GM10248 (cell line): Measurements from ENCODE around the gene TGFBI.

Experiments used
- CTCF ChIA-PET: fragments of 300-600 bp; sonication (Branson Sonifier 250); formaldehyde crosslinking; extraction: SDS; loops from one replicate; lab custom pipeline; 2021; ENCODE audit warnings: antibody characterized with exemption; lab: Yijun Ruan, JAX
- POLR2A ChIA-PET: fragments of 350-650 bp; sonication (Branson Sonifier 250); formaldehyde crosslinking; extraction: SDS; loops from one replicate; lab custom pipeline; 2020; ENCODE audit warnings: antibody characterized with exemption; lab: Yijun Ruan, JAX
- DNase-seq: peaks from one replicate; pipeline ENCODE4 v3.0.0; 2012; ENCODE audit errors: extremely low spot score
- TF ChIP-seq, protein P1 (sequence below): IDR thresholded peaks from 2 replicates; pipeline ENCODE4 v1.5.1; 2012; ENCODE audit warnings: mild to moderate bottlenecking, low read depth; ENCODE audit errors: extremely low read depth, missing control alignments, control extremely low read depth

TGFBI gene

DNA sequence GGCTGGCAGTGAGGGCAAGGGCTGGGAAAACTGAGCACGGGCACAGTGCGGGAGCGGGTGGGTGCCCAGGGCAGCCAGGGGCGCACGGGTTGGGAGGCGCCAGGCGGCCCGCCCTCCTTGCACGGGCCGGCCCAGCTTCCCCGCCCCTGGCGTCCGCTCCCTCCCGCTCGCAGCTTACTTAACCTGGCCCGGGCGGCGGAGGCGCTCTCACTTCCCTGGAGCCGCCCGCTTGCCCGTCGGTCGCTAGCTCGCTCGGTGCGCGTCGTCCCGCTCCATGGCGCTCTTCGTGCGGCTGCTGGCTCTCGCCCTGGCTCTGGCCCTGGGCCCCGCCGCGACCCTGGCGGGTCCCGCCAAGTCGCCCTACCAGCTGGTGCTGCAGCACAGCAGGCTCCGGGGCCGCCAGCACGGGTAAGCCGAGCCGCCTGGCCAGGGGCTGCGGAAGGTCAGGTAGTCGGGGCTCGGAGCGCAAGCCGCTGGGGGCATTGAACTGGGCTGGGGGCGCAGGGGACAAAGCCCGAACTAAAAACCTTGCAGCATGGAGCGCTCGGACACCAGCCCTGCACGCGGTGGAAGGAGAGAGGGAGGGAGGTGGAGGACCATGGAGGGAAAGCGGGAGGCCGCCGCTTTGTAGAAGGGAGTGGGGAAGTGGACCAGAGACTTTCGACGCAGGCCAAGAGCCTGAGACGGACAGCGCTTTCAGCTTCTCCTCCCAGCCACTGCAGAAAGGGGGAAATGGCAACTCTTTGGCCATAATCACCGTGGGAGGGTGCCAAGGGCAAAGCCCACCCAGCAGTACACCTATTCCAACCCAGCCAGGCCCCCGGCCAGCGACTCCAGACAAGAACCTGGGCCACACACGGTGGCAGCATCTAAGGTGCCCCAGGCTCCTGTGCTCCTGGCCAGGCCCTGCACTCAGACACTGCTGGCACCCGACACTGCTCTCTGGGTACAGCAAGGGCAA, at the start of gene TGFBI:
TSS of gene TGFBI (plus strand) at position 207 of the 961 bp plus-strand sequence. CDS start at position 275, 68 bp downstream.
- CTCF ChIA-PET: interaction anchor here (1.4 kb wide), 1 partner anchor 26 kb away, joined by 4 read pairs; no protein-coding TSS in a partner anchor
- DNase-seq: peak; percentile 31
- TF ChIP-seq, protein P1, sequence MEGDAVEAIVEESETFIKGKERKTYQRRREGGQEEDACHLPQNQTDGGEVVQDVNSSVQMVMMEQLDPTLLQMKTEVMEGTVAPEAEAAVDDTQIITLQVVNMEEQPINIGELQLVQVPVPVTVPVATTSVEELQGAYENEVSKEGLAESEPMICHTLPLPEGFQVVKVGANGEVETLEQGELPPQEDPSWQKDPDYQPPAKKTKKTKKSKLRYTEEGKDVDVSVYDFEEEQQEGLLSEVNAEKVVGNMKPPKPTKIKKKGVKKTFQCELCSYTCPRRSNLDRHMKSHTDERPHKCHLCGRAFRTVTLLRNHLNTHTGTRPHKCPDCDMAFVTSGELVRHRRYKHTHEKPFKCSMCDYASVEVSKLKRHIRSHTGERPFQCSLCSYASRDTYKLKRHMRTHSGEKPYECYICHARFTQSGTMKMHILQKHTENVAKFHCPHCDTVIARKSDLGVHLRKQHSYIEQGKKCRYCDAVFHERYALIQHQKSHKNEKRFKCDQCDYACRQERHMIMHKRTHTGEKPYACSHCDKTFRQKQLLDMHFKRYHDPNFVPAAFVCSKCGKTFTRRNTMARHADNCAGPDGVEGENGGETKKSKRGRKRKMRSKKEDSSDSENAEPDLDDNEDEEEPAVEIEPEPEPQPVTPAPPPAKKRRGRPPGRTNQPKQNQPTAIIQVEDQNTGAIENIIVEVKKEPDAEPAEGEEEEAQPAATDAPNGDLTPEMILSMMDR: no peak
- POLR2A ChIA-PET: no interaction called here

DNA sequence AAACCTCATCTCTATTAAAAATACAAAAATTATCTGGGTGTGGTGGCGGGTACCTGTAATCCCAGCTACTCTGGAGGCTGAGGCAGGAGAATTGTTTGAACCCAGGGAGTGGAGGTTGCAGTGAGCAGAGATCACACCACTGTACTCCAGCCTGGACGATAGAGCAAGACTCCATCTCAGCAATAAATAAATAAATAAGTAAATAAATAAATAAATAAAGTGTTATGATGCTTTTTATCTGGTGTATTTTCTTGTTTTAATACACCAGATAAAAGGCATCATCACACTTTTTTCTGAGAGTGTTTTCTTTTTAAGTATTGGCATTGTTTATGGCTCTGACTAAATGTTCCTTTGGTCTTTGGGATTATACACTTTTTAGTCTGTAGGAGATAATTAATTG, 49.8 kb upstream of the TGFBI start:
- CTCF ChIA-PET: interaction anchor here (1.2 to 5.2 kb wide), 5 partner anchors 9 to 193 kb away, joined by 3 to 25 read pairs (median 10); no protein-coding TSS in a partner anchor
- TF ChIP-seq, protein P1: no peak
- DNase-seq: no peak
- POLR2A ChIA-PET: no interaction called here

- DNase-seq: no peak
- TF ChIP-seq, protein P1: no peak
- POLR2A ChIA-PET: no interaction called here
- CTCF ChIA-PET: interaction anchor here (2.5 to 5.2 kb wide), 3 partner anchors 9 to 193 kb away, joined by 10 to 25 read pairs (median 22); no protein-coding TSS in a partner anchor
Observed at GRCh38 chr5:135979510-135979909, 49.3 kb upstream of the TGFBI start.

- ChIA-PET POLR2A (no interaction called here), CTCF (interaction anchor here (5.2 kb wide), 1 partner anchor 20 kb away, joined by 22 read pairs; no protein-coding TSS in a partner anchor)
- TF ChIP-seq, protein P1: no peak
- DNase-seq: no peak
Observed at GRCh38 chr5:135980620-135981019, 48.2 kb upstream of the TGFBI start.

DNA sequence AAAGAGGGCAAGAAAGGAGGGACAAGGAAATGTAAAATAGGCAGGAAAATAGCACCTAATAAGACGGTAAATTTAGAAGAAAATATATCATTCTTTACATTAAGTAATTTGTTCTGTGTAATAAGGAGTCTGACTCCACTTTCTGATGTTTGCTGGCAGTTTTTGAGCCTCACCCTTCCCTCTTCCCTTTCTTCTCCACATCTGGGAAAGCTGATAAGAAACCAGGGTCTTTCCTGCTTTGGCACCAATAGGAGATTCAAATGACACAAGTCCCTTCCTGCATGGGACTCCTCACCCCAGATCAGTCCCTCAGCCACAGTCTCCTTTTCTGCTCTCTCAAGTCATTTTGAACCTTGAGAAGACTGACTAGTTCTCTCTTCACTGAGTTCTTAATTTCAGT, 42.8 kb upstream of the TGFBI start:
- ChIA-PET CTCF (interaction anchor here (1.0 to 4.0 kb wide), 3 partner anchors 7 to 48 kb away, joined by 3 to 25 read pairs (median 3); no protein-coding TSS in a partner anchor), POLR2A (no interaction called here)
- no peak for DNase-seq
- TF ChIP-seq, protein P1: no peak

DNA sequence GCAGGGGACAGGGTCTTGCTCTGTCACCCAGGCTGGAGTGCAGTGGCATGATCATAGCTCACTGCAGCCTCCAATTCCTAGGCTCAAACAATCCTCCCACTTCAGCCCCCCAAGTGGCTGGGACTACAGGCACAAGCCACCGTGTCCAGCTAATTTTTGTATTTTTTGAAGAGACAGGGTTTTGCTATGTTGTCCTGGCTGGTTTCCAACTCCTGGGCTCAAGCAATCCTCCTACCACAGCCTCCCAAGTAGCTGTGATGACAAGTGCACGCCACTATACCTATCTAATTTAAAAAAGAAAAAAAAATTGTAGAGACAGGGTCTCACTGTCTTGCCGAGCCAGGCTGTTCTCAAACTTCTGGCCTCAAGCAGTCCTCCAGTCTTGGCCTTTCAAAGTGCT, 42.4 kb upstream of the TGFBI start:
- DNase-seq: no peak
- TF ChIP-seq, protein P1: no peak

More for the DNA sequence above, 42.4 kb upstream of the TGFBI start:
- ChIA-PET CTCF (interaction anchor here (1.0 to 4.0 kb wide), 4 partner anchors 8 to 77 kb away, joined by 3 to 25 read pairs (median 3); no protein-coding TSS in a partner anchor), POLR2A (no interaction called here)
